CD4-positive, alpha-beta T cell treated with Interleukin-15 for 1 hour (primary cell): ENCODE results near the gene STS.

Source experiments
- DNase-seq: peaks from one replicate; pipeline ENCODE4 v3.0.0-alpha.2; 2020

Gene STS

DNA sequence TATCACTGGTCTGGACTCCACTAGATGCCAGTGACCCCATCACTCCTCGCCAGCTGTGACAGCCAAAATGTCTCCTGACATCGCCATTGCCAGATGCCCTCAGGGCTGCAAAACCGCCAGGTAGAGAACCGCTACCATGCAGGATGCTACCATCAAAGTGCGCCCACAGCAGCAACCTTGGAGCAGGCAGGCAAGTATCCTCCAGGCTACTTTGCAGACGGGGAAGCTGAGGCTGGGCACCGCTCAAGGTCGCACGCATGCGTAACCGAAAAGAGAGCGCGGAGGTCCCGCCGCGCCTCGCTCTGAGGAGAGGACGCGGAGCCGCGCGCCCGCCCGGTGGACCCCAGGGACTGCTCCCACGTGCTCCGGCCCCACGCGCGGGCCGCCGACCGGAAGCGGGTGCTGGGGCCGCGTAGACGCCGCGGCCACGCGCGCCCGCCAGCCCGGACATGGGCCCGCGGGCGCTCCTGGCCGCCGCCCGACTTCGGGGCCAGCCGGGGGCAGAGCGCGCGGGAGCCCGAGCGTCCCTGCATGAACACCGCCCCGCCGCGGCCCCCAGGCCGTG lies at the start of gene STS:
STS (plus strand) TSS at position 300 of the 565 bp plus-strand sequence. CDS start 105,488 bp downstream, outside the sequence.
- peak; percentile 45 for DNase-seq

- no peak for DNase-seq
Observed at GRCh38 chrX:7100022-7100421, 47.5 kb upstream of the STS start.

- DNase-seq = no peak
Observed at GRCh38 chrX:7102119-7102518, 45.4 kb upstream of the STS start.

- no peak for DNase-seq
Observed at GRCh38 chrX:7106649-7107048, 40.9 kb upstream of the STS start.

DNA sequence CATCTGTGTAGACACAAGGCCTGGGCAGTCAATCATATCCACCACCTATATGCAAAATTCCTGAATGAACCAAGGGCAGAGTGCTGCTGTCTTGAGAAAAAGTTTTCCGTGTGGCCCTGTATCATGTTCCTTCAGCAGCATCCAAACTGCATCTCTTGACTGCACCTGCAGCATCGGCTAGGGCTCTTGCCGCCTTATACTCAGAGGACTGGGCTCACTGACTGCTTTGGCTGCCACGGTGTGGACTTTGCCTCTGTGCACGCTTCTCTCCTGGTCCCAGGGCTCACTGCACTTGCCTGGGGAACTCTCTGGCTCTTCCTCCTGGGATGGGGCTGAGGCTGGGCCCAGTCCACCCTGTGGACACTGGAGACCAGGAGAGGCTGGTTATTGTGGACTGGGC lies 39.5 kb upstream of the STS start:
- no peak for DNase-seq

GRCh38 chrX:7109049-7109531 lies 38.4 kb upstream of the STS start:
- no peak for DNase-seq

GRCh38 chrX:7109838-7110793 lies 37.4 kb upstream of the STS start:
- no peak for DNase-seq

DNA sequence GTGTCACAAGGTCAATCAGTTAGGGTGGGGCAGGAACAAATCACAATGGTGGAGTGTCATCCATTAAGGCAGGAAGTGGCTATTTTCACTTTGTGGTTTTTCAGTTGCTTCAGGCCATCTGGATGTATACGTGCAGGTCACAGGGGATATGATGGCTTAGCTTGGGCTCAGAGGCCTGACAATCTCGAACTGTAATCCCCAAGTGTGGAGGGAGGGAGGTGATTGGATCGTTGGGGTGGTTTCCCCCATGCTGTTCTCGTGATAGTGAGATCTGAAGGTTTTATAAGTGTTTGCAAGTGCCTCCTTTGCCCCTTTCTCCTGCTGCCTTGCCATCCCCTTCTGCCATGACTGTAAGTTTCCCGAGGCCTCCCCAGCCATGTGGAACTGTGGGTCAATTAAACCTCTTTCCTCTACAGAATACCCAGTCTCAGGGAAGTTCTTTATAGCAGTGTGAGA lies 36.7 kb upstream of the STS start:
- DNase-seq = no peak

DNA sequence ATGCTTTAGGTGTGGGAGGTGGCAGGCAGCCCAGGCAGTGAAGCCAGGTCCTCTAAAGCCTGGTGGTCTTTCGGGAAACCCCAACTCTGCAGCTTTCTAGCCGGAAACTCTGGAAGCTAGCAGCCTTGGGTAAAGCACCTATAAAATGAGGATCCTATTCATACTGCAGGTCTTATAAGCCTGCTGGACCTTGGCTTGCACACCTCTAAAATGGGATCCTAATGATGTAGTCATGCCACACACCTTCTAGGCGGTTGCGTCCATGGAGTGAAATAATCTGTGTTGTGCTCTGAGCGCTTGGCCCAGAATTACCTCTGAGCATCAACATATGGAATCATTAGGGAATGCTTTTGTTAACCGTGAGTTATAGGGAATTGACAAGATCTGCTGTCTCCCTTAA lies 36.0 kb upstream of the STS start:
- no peak for DNase-seq

DNA sequence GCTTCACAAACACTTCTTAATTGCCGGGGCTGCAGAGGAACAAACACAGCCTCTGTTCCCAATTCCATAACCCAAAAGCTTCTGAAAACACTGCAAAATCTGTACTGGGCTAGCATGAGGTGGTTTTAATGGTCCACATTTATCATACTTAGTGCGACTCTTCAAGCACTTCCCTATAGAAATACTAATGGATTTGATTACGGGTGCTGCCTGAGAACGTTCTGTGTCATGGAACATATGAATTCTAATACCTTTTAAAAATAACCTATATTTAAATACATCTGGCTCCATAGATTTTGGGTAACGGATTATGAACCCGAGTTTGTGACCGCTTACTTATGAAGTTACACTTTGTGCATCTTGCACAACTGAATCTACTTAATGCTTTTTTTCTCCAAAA lies 35.4 kb upstream of the STS start:
- DNase-seq = no peak

GRCh38 chrX:7115557-7115956 lies 32.0 kb upstream of the STS start:
- no peak for DNase-seq

- DNase-seq = no peak
Observed at GRCh38 chrX:7116081-7116480, 31.4 kb upstream of the STS start.

DNA sequence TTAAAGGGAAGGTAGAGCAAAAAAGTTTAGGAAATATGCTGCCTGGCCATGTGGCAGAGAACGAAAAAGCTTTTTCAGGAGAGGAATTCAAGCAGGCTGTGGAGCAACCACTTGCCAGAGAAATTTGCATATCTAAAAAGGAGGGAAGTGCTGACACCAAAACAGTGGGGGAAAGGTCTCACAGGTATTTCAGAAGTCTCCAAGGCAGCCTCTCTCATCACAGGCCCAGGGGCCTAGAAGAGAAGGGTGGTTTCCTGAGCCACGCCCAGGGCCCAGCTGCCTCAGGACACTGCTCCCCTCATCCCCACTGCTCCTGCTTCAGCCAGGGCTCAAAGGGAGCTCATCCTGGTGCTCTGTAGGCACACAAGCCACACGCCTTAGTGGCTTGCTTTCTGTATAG lies 29.9 kb upstream of the STS start:
- DNase-seq = no peak

GRCh38 chrX:7119950-7120877 lies 27.3 kb upstream of the STS start:
- DNase-seq = no peak

GRCh38 chrX:7120878-7121219 lies 26.7 kb upstream of the STS start:
- DNase-seq = no peak

DNA sequence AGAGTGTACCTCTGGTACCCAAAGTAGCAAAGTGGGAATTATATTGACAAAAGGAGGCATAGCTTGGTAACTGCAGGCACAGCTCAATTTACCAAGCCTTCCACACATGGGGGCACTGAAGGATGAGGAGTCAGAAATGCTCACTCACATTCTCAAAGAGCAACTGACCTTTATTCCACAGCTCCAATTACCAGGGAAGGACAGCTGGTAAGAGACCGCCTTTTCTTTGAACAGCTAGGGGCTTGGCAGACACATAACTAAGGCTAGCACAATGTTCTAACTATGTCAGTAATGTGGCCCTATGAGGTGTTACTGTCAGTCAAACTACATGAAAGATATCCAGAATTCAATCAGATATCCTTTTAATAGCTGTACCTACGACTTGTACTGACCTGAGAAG lies 20.5 kb upstream of the STS start:
- DNase-seq = no peak

- no peak for DNase-seq
Observed at GRCh38 chrX:7131621-7132020, 15.9 kb upstream of the STS start.

DNA sequence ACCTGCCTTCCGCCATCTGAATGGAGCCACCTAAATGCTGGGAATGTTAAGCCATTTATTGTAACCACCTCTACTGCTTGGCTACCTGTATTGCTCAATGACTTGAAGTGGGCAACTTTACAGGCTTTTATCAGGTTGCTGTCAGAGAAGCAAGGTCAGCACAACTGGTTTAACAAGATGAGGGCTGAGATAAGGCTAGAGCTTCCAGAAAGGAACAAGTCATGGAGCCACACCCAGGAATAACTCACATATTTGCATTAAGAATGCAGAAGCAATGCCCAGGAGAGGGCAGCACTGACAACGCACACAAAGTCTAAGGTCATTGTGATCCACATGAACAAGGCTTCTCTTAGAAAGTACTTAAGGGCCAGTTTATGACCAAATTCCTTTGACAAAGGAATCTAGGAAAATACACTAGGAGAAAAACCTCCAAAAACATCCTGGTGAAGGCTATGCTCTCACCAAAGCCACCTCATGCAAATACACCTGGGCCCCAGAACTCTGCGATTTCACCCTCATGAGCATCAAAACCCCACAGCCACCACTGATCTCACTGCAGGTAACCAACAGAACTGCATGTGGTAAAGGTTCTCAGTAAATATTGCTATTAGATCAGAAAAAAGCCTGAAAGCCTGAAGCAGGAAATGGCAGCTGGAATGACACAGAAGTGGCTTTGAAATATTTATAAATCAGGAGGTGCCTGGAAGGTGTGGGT lies 15.0 kb upstream of the STS start:
- DNase-seq = peak; percentile 30

- DNase-seq = no peak
Observed at GRCh38 chrX:7133050-7133440, 14.5 kb upstream of the STS start.

DNA sequence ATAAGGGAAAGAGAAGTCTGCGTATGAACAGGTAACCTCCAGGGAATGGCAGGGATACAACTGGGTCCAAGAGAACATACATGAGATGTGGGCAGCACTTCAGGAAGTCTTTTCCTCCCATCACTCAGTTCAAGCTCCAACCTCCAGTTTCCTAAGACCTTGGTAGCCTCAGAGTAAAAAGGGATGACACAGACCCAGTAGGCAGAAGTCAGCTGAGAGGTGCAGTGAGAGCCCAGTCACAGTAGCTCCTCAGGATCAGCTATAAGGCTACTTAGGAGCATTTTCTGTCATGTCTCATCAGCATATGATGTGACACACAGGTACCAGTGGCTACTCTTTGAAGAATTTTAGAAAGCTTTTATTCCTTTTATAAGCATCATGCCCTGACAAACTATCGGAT lies 12.5 kb upstream of the STS start:
- no peak for DNase-seq

- DNase-seq = no peak
Observed at GRCh38 chrX:7139202-7140081, 8.1 kb upstream of the STS start.

- no peak for DNase-seq
Observed at GRCh38 chrX:7143076-7143475, 4.4 kb upstream of the STS start.
